Brain pericyte (primary cell): ENCODE measurements around the gene KAT2B.
"Not testable (repeated sequence)": the region's sequence is repeated elsewhere in the genome, so short reads cannot be mapped to it uniquely, and the experiment has no call there.

Experiments used
- DNase-seq: peaks from one replicate; pipeline ENCODE4 v3.0.0-alpha.2; 2012; ENCODE audit warnings: low read depth, low spot score

KAT2B gene

GRCh38 chr3:20039765-20040547 is at the start of gene KAT2B:
TSS of gene KAT2B (plus strand) at chr3:20040446. CDS start at chr3:20040478, 32 bp downstream.
- DNase-seq = no peak

GRCh38 chr3:19994796-19995195 is 45.5 kb upstream of the KAT2B start:
- no peak for DNase-seq

- no peak for DNase-seq
Observed at GRCh38 chr3:19997502-19997901, 42.7 kb upstream of the KAT2B start.

DNA sequence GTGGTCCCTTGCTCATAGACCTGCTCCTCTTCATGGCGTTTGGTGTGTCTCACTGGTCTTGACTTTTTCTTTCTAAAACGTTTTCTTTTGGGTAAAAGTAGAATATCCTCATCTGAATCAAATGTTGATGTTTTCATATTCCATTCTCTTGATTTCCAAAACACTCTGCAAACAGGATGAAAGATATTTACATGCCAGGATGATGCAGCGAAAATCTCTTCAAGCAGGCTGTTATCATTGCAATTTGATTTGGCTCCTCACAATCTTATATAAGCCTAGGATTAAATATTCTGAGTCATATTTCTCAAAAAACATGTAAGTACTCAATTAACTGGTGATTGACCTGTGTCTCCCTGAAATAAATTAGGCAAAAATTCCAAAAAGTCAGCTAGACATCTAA is 38.3 kb upstream of the KAT2B start:
- no peak for DNase-seq

GRCh38 chr3:20007960-20008359 is 32.3 kb upstream of the KAT2B start:
- DNase-seq = no peak

GRCh38 chr3:20008646-20009045 is 31.6 kb upstream of the KAT2B start:
- DNase-seq = no peak

DNA sequence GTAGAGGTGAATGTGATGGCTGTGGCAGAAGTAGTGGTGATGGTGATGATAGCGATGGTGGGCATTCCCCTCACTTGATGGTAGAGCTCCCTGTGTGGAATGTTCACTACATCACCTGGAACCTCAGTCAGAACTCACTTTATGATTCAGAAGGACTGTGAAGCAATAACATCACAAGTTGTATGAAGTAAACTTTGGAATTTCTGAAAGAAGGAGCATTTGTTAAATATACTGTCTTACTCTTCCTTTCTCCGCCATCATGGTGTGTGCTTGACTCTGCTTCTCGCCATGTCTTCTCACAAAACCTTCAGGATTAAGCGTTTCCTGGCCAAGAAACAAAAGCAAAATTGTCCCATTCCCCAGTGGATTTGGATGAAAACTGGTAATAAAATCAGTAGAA is 28.1 kb upstream of the KAT2B start, which contains the start of gene PP2D1:
Gene PP2D1, minus strand, starts transcription at position 101 of the 400 bp plus-strand sequence. CDS start 192 bp downstream, outside the sequence.
- no peak for DNase-seq

DNA sequence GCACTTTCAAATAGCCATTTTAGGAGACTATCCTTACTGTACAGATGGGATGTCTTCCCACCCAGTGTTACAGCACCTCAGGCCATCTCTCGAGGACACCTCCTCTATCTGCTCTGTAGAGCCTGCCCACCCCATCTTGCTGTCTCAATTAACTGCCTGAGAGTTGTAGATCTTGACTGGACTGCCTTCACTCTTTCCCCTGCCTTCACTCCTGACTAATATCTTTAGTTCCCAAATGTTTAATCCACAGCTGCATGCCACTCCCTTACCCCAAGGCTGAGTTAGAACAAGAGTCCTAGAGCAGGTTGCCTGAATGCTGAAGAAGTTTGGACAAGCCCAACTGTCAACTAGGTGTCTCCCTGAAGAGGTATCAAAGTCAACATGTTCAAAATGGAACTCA is 26.9 kb upstream of the KAT2B start:
- DNase-seq = no peak

GRCh38 chr3:20015525-20015924 is 24.7 kb upstream of the KAT2B start:
- no peak for DNase-seq

GRCh38 chr3:20016076-20016475 is 24.2 kb upstream of the KAT2B start:
- DNase-seq = not testable (repeated sequence)

DNA sequence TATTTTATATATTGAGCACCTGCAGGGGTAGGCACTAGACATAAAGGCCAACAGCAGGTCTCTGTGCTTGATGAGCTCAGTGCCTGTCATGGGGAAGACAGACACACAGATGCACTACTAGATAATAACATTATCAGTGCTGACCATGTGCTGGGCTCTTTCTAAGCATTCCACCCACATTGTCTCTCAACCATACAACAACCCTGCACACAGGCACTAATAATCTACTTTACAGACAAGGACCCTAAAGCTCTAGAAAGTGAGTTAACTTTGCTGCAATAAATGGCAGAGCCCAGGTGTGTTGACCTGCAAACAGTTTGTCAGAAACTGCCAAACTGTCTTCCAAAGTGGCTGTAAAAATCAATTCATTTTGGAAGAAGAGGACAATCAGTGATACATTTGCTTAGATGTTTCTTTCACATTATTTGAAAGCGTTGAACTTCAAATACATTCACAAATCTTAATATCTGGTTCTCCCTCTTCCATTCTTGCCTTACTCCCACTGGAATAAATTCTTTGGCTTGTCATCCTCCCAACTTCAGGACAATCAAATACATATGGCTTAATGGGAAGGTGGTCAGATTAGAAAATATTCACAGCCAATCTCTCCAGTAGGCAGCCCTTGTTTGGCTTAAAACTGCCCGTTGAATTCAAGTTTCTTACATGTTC is 17.2 kb upstream of the KAT2B start:
- no peak for DNase-seq

GRCh38 chr3:20023623-20024405 is 16.4 kb upstream of the KAT2B start:
- DNase-seq = no peak

GRCh38 chr3:20027136-20027535 is 13.1 kb upstream of the KAT2B start:
- DNase-seq = no peak

GRCh38 chr3:20028905-20029331 is 11.3 kb upstream of the KAT2B start:
- no peak for DNase-seq

GRCh38 chr3:20031939-20032338 is 8.3 kb upstream of the KAT2B start:
- DNase-seq = not testable (repeated sequence)

DNA sequence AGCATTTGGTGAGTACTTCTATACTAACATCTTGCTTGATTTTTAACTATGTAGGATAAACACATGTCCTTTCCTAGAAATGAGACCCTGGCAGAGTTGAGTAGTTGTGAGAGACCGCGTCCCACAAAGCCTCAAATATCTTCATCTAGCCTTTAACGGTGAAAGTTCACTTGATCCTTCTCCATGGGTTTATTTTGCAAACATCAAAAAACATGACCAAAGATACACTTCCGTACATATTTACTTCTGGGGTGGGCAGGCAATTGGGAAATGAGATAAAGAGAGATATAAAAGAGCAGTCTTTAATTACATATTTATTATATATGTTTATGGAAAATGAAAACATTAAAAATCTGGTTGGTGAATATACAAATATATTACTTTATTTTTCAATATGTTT is 5.2 kb upstream of the KAT2B start:
- DNase-seq = no peak

DNA sequence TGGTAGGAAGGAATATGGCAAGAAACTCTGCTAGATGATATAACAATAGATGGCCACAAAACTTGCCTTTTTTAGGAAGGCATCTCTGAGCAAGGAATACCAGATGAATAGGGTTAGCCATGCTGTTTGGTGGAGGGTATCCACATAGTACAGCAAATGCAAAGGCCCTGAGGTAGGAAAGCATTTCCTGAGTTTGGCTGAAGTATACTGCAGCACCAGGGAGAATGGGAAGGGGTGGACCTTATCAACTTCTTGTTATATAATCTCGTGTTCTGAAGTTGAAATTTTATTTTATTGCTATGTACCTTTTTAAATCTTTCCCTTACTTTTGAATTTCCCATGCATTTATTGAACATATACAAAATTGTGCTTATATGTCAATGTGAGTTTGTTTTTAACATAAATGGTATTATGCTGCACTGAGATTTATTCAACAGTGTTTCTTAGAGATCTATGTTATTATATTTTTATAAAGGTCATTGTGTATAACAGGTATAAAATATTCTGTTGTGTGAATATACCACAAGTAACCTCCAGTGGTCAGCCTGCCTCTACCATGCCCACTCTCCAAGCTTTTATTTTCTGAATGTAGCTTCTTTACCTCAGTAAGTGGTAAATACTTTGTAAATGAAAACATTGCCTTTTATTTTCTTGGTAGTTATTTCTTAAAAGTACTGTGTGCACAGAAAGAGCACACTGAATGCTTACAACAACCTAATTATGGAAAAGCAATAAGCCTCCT is 2.8 kb upstream of the KAT2B start:
- no peak for DNase-seq

DNA sequence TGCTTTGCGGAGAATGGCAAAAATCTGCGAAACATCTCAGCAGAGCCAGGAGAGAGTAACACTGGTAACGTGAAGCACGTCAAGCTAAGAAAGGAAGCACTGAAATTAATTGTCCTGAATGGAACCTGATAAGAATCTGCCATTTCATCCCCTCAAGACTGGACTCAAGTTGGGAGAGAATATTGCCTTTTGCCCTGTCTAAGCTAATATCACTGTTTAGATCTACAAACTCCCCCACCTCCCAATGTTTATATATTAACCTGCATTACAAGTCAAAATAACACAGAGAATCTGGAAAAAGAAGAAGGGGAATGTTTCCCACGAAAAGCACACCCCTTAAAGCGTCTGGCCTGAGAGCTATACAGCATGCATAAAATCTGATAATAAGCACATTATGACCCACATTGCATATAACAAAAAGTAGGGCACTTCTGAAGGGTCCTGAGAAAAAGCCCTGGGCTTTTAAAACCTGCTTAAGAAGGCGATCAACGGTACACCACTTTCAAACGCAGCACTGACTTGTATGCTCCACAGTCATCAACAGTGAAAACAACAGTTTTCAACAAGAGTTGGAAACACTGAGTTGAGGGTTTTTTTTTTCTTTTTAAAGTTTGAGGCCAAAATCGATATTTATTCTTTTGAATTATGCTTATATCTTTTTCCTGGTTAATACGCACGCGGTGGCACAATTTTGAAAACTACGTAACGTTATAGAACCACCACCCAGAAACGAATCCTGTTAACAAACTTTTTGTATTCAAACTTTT is 1.4 kb upstream of the KAT2B start:
- DNase-seq = no peak

GRCh38 chr3:20039466-20039764 is 831 bp upstream of the KAT2B start:
- no peak for DNase-seq

DNA sequence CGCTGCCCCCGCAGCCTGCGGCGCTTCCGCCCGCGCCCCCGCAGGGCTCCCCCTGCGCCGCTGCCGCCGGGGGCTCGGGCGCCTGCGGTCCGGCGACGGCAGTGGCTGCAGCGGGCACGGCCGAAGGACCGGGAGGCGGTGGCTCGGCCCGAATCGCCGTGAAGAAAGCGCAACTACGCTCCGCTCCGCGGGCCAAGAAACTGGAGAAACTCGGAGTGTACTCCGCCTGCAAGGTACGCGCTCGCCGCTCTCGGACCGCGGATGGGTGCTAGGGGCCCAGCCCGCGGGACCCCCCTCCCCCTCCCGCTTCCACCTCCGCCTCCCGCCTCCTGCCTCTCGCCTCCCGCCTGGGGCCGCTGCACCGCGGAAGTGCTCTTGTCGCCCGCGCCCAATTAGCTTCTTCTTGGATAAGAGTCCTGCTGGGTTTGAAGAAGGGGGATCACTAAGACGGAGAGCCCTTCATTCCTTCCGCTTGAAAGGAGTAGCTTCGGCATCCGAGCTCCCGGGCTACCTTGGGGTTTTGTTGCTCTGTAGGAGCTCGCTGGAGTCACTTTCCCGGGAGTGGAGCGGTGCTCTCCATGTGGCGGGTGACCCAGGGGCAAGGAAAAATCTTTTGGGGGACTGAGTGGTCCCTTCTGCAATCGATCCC is 426 bp downstream of the KAT2B start:
- DNase-seq = peak; percentile 18
